22Rv1 (cell line): ENCODE results near the gene SIGLEC9.
"Not testable (repeated sequence)": the region's sequence is repeated elsewhere in the genome, so short reads cannot be mapped to it uniquely, and the experiment has no call there.

Experiments used
- H3K27ac ChIP-seq: fragments of 450-650 bp; 2 replicates; pipeline ENCODE4 v1.5.1; 2017
- ZFX ChIP-seq: fragments of 450-650 bp; IDR thresholded peaks from 2 replicates; pipeline ENCODE4 v1.6.1; 2017; ENCODE audit warnings: antibody characterized with exemption, borderline replicate concordance
- TF ChIP-seq, protein P1 (sequence below): fragments of 450-650 bp; IDR thresholded peaks from 2 replicates; pipeline ENCODE4 v1.5.1; 2017; ENCODE audit warnings: mild to moderate bottlenecking

The SIGLEC9 gene

DNA sequence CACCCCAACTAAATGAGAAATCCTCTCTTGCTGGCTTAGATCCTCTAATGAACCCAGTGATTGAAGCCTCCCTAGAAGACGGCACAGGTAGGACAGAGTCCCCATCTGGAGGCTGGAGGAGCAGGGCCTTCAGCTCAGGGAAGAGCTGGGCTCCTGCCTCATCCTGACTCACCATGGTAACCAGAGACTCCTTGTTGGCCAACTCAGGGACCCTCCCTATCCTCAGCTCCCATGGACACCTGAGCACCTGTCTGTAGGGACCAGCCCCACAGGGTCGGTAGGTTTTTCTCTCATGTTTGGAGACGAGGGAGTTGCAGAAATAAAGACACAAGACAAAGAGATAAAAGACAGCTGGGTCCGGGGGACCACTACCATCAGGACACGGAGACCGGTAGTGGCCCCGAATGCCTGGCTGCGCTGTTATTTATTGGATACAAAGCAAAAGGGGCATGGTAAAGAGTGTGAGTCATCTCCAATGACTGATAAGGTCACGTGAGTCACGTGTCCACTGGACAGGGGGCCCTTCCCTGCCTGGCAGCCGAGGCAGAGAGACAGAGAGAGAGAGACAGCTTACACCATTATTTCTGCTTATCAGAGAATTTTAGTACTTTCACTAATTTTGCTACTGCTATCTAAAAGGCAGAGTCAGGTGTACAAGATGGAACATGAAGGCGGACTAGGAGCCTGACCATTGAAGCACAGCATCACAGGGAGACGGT, 44.0 kb downstream of the SIGLEC9 start:
- TF ChIP-seq, protein P1, sequence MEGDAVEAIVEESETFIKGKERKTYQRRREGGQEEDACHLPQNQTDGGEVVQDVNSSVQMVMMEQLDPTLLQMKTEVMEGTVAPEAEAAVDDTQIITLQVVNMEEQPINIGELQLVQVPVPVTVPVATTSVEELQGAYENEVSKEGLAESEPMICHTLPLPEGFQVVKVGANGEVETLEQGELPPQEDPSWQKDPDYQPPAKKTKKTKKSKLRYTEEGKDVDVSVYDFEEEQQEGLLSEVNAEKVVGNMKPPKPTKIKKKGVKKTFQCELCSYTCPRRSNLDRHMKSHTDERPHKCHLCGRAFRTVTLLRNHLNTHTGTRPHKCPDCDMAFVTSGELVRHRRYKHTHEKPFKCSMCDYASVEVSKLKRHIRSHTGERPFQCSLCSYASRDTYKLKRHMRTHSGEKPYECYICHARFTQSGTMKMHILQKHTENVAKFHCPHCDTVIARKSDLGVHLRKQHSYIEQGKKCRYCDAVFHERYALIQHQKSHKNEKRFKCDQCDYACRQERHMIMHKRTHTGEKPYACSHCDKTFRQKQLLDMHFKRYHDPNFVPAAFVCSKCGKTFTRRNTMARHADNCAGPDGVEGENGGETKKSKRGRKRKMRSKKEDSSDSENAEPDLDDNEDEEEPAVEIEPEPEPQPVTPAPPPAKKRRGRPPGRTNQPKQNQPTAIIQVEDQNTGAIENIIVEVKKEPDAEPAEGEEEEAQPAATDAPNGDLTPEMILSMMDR: no peak
- no peak for TF ChIP-seq ZFX
- no peak overlapping the region for H3K27ac ChIP-seq

GRCh38 chr19:51169283-51169918, 44.7 kb downstream of the SIGLEC9 start:
- TF ChIP-seq, protein P1: peak; percentile 89
- H3K27ac ChIP-seq: not testable (repeated sequence)

DNA sequence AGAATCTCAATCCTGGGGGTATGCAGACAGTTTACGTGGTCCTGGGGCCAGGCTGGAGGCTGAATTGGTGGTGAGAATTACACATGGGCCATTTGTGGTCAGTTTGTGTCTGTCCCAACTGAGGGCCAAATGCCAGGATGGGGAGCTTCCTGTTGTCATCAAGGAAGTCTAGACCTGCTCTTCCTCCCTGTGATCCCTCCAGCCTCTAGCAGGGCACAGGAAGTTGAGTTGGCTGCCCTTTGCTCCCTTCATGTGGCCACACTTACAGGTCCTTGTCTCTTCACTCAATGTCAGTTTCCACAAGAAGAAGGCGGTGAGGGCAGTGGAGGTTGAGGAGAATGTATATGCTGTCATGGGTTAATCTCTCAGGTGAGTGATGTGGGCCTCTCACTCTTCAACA, 47.5 kb downstream of the SIGLEC9 start:
- no peak overlapping the region for H3K27ac ChIP-seq
- TF ChIP-seq, protein P1: no peak
- TF ChIP-seq ZFX: no peak

- no peak for TF ChIP-seq ZFX
- TF ChIP-seq, protein P1: no peak
- H3K27ac ChIP-seq: no peak overlapping the region
Observed at GRCh38 chr19:51173681-51174080, 49.0 kb downstream of the SIGLEC9 start.

DNA sequence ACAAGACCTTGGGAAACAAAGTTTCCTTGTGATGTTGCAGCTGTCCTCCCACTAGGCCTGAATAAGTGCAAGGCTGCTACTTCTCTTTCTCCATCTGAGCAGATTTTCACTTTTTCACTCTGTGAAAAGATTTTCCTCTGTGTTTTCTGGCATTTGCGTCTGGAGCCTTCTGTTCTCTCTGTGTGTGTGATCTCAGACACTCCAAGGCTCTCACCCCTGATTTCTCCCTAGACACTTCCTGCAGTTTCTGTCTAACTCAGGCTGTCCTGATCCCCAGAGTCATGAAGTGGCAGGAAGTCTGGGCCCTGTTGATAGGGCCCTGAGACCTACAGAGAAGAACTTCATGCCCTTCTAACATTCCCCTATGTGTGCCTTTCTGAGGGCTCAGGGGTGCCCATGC, 54.5 kb downstream of the SIGLEC9 start:
- TF ChIP-seq, protein P1: no peak
- no peak for TF ChIP-seq ZFX
- no peak overlapping the region for H3K27ac ChIP-seq
